IMR-90 (cell line): ENCODE data around the gene SERPINA4. TPM values are rescaled to one million over a fixed set of nuclear protein-coding genes. Genes with fewer than 3 reads are reported as not detected.

Experiments used
- ATAC-seq: fragments of 200-7000 bp; cut with Tn5 transposase; 2 replicates; pipeline ENCODE4 v1.9.1; 2020; ENCODE audit warnings: low read depth, mild to moderate bottlenecking, moderate library complexity
- BruUV-seq: library from RNA; stranded (reverse); fragments of 400-500 nt; replicated peaks from 2 replicates; lab custom pipeline; 2021; lab: Mats Ljungman, UMichigan
- CTCF ChIA-PET: fragments of 300-600 bp; formaldehyde crosslinking; extraction: SDS; loops from one replicate; lab custom pipeline; 2021; ENCODE audit warnings: antibody characterized with exemption; lab: Yijun Ruan, JAX
- POLR2A ChIA-PET: fragments of 300-600 bp; sonication (Branson Sonifier 250); formaldehyde crosslinking; loops from one replicate; lab custom pipeline; 2022; ENCODE audit warnings: antibody characterized with exemption; ENCODE audit not compliant: unreplicated experiment; lab: Charles Lee
- DNase-seq: peaks from one replicate; pipeline ENCODE4 v3.0.0; 2013
- H2AFZ ChIP-seq: replicated peaks from 2 replicates; pipeline ENCODE3; 2013; ENCODE audit warnings: low read length, mild to moderate bottlenecking; ENCODE audit not compliant: poor library complexity
- H2AK5ac ChIP-seq: 2 replicates; pipeline ENCODE4 v1.6.1; 2013; ENCODE audit warnings: low read depth, low read length, inconsistent platforms
- H2AK9ac ChIP-seq: replicated peaks from 2 replicates; pipeline ENCODE3; 2013; ENCODE audit warnings: mild to moderate bottlenecking, low read depth, low read length, moderate library complexity; ENCODE audit not compliant: poor library complexity
- H2BK120ac ChIP-seq: 2 replicates; pipeline ENCODE4 v1.6.1; 2013; ENCODE audit warnings: low read depth, low read length, inconsistent platforms
- H2BK15ac ChIP-seq: 3 replicates; pipeline ENCODE4 v1.6.1; 2013; ENCODE audit warnings: low read depth, low read length, inconsistent platforms
- H2BK20ac ChIP-seq: 2 replicates; pipeline ENCODE4 v1.6.1; 2013; ENCODE audit warnings: low read depth, mild to moderate bottlenecking, inconsistent platforms, low read length, moderate library complexity
- H2BK5ac ChIP-seq: 2 replicates; pipeline ENCODE4 v1.6.1; 2013; ENCODE audit warnings: mild to moderate bottlenecking, low read depth, low read length, inconsistent platforms; ENCODE audit not compliant: poor library complexity, severe bottlenecking
- H3K14ac ChIP-seq: replicated peaks from 2 replicates; pipeline ENCODE4 v1.6.1; 2013; ENCODE audit warnings: low read depth, low read length, inconsistent platforms
- H3K18ac ChIP-seq: 2 replicates; pipeline ENCODE4 v1.6.1; 2013; ENCODE audit warnings: low read depth, low read length, control low read depth
- H3K23ac ChIP-seq: 2 replicates; pipeline ENCODE4 v1.6.1; 2013; ENCODE audit warnings: low read depth, low read length, inconsistent platforms
- H3K27ac ChIP-seq: 2 replicates; pipeline ENCODE4 v1.5.1; 2013; ENCODE audit warnings: mild to moderate bottlenecking, control low read depth, low read length; ENCODE audit not compliant: insufficient read depth
- H3K27me3 ChIP-seq: 2 replicates; pipeline ENCODE4 v1.6.1; 2013; ENCODE audit warnings: low read length; ENCODE audit not compliant: control insufficient read depth, insufficient read depth
- H3K36me3 ChIP-seq: 2 replicates; pipeline ENCODE4 v1.6.1; 2013; ENCODE audit warnings: low read length, mixed read lengths; ENCODE audit not compliant: control insufficient read depth, insufficient read depth
- H3K4ac ChIP-seq: 2 replicates; pipeline ENCODE4 v1.6.1; 2013; ENCODE audit warnings: low read depth, low read length, inconsistent platforms
- H3K4me1 ChIP-seq: 2 replicates; pipeline ENCODE4 v1.6.1; 2013; ENCODE audit warnings: low read length, mixed read lengths; ENCODE audit not compliant: control insufficient read depth, insufficient read depth
- H3K4me2 ChIP-seq: 2 replicates; pipeline ENCODE4 v1.6.1; 2013; ENCODE audit warnings: low read depth, mild to moderate bottlenecking, control low read depth, low read length, moderate library complexity
- H3K4me3 ChIP-seq: 2 replicates; pipeline ENCODE4 v1.5.1; 2013; ENCODE audit warnings: low read depth, mild to moderate bottlenecking, control low read depth, low read length, moderate library complexity; ENCODE audit not compliant: insufficient read depth
- H3K56ac ChIP-seq: 2 replicates; pipeline ENCODE4 v1.6.1; 2013; ENCODE audit warnings: low read length, inconsistent platforms; ENCODE audit not compliant: insufficient read depth; ENCODE audit errors: extremely low read depth
- H3K79me1 ChIP-seq, 2 experiments: 2 replicates each; pipeline ENCODE4 v1.6.1; 2013; ENCODE audit warnings: low read length in 2 of 2, inconsistent platforms in 1 of 2, low read depth in 1 of 2
- H3K9ac ChIP-seq: 2 replicates; pipeline ENCODE4 v1.6.1; 2013; ENCODE audit warnings: low read depth, low read length, control low read depth
- H3K9me1 ChIP-seq: 2 replicates; pipeline ENCODE4 v1.6.1; 2013; ENCODE audit warnings: low read length, inconsistent platforms; ENCODE audit not compliant: insufficient read depth
- H3K9me3 ChIP-seq: 2 replicates; pipeline ENCODE4 v1.6.1; 2013; ENCODE audit warnings: low read length; ENCODE audit not compliant: control insufficient read depth, insufficient read depth
- H4K20me1 ChIP-seq: 2 replicates; pipeline ENCODE4 v1.6.1; 2013; ENCODE audit warnings: low read length, inconsistent platforms; ENCODE audit not compliant: insufficient read depth
- H4K5ac ChIP-seq: 2 replicates; pipeline ENCODE4 v1.6.1; 2013; ENCODE audit warnings: mild to moderate bottlenecking, low read depth, low read length, control low read depth
- H4K8ac ChIP-seq, 2 experiments: 2 replicates each; pipeline ENCODE4 v1.6.1; 2013; ENCODE audit warnings: low read depth in 2 of 2, low read length in 2 of 2, control low read depth in 1 of 2, inconsistent platforms in 1 of 2
- H4K91ac ChIP-seq: 2 replicates; pipeline ENCODE4 v1.6.1; 2013; ENCODE audit warnings: low read depth, low read length, inconsistent platforms; ENCODE audit not compliant: insufficient read depth
- BHLHE40 ChIP-seq: fragments of 150-350 bp; IDR thresholded peaks from 2 replicates; pipeline ENCODE4 v1.6.1; 2016; ENCODE audit warnings: mild to moderate bottlenecking, low read depth, low read length
- CEBPB ChIP-seq: IDR thresholded peaks from 2 replicates; pipeline ENCODE4 v1.6.1; 2012; ENCODE audit warnings: low read depth, low read length, improper control_type of control experiment
- CHD1 ChIP-seq: IDR thresholded peaks from 2 replicates; pipeline ENCODE4 v1.6.1; 2012; ENCODE audit warnings: low read depth, low read length, improper control_type of control experiment
- CTCF ChIP-seq: conservative IDR thresholded peaks from 2 replicates; pipeline ENCODE4 v1.5.1; 2012; ENCODE audit warnings: mild to moderate bottlenecking, low read depth, low read length, improper control_type of control experiment
- FOS ChIP-seq: fragments of 150-350 bp; IDR thresholded peaks from 2 replicates; pipeline ENCODE4 v1.6.1; 2016; ENCODE audit warnings: low read depth, low read length
- MAFK ChIP-seq: IDR thresholded peaks from 2 replicates; pipeline ENCODE4 v1.6.1; 2012; ENCODE audit warnings: low read depth, low read length, improper control_type of control experiment
- MAZ ChIP-seq: IDR thresholded peaks from 2 replicates; pipeline ENCODE4 v1.6.1; 2012; ENCODE audit warnings: low read depth, mild to moderate bottlenecking, low read length, improper control_type of control experiment, moderate library complexity, borderline replicate concordance
- MXI1 ChIP-seq: IDR thresholded peaks from 2 replicates; pipeline ENCODE4 v1.6.1; 2012; ENCODE audit warnings: low read depth, mild to moderate bottlenecking, low read length, moderate library complexity, borderline replicate concordance
- NFE2L2 ChIP-seq: fragments of 150-350 bp; IDR thresholded peaks from 2 replicates; pipeline ENCODE4 v1.6.1; 2016; ENCODE audit warnings: low read depth, mild to moderate bottlenecking, low read length
- POLR2A ChIP-seq: IDR thresholded peaks from 2 replicates; pipeline ENCODE4 v1.6.1; 2012; ENCODE audit warnings: mild to moderate bottlenecking, low read depth, low read length
- RAD21 ChIP-seq: IDR thresholded peaks from 2 replicates; pipeline ENCODE4 v1.6.1; 2012; ENCODE audit warnings: low read length, improper control_type of control experiment
- RCOR1 ChIP-seq: IDR thresholded peaks from 2 replicates; pipeline ENCODE4 v1.6.1; 2012; ENCODE audit warnings: mild to moderate bottlenecking, low read length, improper control_type of control experiment; ENCODE audit not compliant: insufficient replicate concordance
- RFX5 ChIP-seq: IDR thresholded peaks from 2 replicates; pipeline ENCODE4 v1.8.0; 2012; ENCODE audit warnings: low read depth, mild to moderate bottlenecking, low read length, moderate library complexity
- SMC3 ChIP-seq: fragments of 150-350 bp; IDR thresholded peaks from 2 replicates; pipeline ENCODE4 v1.6.1; 2016; ENCODE audit warnings: low read depth, mild to moderate bottlenecking, antibody characterized with exemption, low read length, moderate library complexity
- USF2 ChIP-seq: fragments of 150-350 bp; IDR thresholded peaks from 2 replicates; pipeline ENCODE4 v1.6.1; 2017; ENCODE audit warnings: mild to moderate bottlenecking, antibody characterized with exemption, low read length, low read depth
- WGBS, 2 experiments: methylation state at CpG; one replicate each; pipeline versions ENCODE4 v1.1.5 to v1.1.7; 2013; ENCODE audit warnings: missing lambda C conversion rate in 2 of 2; ENCODE audit not compliant: insufficient read length in 1 of 2; ENCODE audit errors: extremely low coverage in 2 of 2; 5-methylcytosine and 5-hydroxymethylcytosine counted together
- dilution Hi-C: fragments of 300-500 bp; cut with HindIII; formaldehyde crosslinking; loops from one replicate; pipeline ENCODE4 v1.14.3; 2018; ENCODE audit warnings: low sequenced_read_pairs; ENCODE audit not compliant: unreplicated experiment
- in situ Hi-C: fragments of 300-500 bp; cut with MboI; formaldehyde crosslinking; loops from 3 replicates; pipeline ENCODE4 v1.14.3; 2019; ENCODE audit warnings: low sequenced_read_pairs, inconsistent platforms, mixed read lengths
- intact Hi-C: fragments of 100-400 bp; cut with micrococcal nuclease; formaldehyde crosslinking; loops from 2 replicates; pipeline ENCODE4 v1.10.0; 2022
- polyA plus RNA-seq, 3 experiments: library from polyadenylated mRNA; depleted of rRNA; stranded (reverse); fragments of >200 nt; gene quantifications; 2 replicates each; pipeline ENCODE4 v1.2.3, GENCODE V29; 2012; ENCODE audit warnings: low replicate concordance in 1 of 3
- total RNA-seq: library from RNA; depleted of rRNA; stranded (reverse); fragments of >200 nt; gene quantifications from 2 replicates; pipeline ENCODE4 v1.2.3, GENCODE V29; 2012

SERPINA4 gene
- total and polyA plus RNA-seq, 2 of the 4 experiments (the other 2 are of a cell fraction), result not detected

- no peaks in the 10 kb centered on the region for H4K20me1 ChIP-seq
- intact Hi-C loops, result no loop called here
- no peak overlapping the region for H3K4me2 ChIP-seq
- no peak overlapping the region for H3K4ac ChIP-seq
- H3K14ac ChIP-seq, result no peak overlapping the region
- no peak overlapping the region for H2BK15ac ChIP-seq
- H4K91ac ChIP-seq, result no peak overlapping the region
- H3K4me1 ChIP-seq, result no peaks in the 10 kb centered on the region
- in situ Hi-C loops, result no loop called here
- no TSS peak for BruUV-seq
- no peak overlapping the region for H3K18ac ChIP-seq
- DNase-seq, result no peak
- H3K79me1 ChIP-seq, result no peaks in the 10 kb centered on the region
- H4K8ac ChIP-seq, result no peak overlapping the region
- H2BK20ac ChIP-seq, result no peak overlapping the region
- TF ChIP-seq USF2 (no peak), CTCF (no peak), SMC3 (no peak), MAZ (no peak), CHD1 (no peak), NFE2L2 (no peak), MAFK (no peak), RCOR1 (no peak), POLR2A (no peak), RFX5 (no peak), RAD21 (no peak), FOS (no peak), CEBPB (no peak), BHLHE40 (no peak), MXI1 (no peak)
- no peak overlapping the region for H2BK5ac ChIP-seq
- no peak overlapping the region for H2BK120ac ChIP-seq
- H3K27me3 ChIP-seq, result no peaks in the 10 kb centered on the region
- H2AK9ac ChIP-seq, result no peak overlapping the region
- H3K56ac ChIP-seq, result no peak overlapping the region
- H3K9me1 ChIP-seq, result no peaks in the 10 kb centered on the region
- no peak for ATAC-seq
- H3K9me3 ChIP-seq, result no peaks in the 10 kb centered on the region
- H2AK5ac ChIP-seq, result no peak overlapping the region
- no peak overlapping the region for H4K5ac ChIP-seq
- no CpG with 5 or more reads among the region's 3 CpGs for WGBS, 2 experiments
- ChIA-PET POLR2A (no interaction called here), CTCF (no interaction called here)
- no peaks in the 10 kb centered on the region for H3K36me3 ChIP-seq
- dilution Hi-C loops, result no loop called here
- no peak overlapping the region for H2AFZ ChIP-seq
- H3K9ac ChIP-seq, result no peak overlapping the region
- H3K27ac ChIP-seq, result no peak overlapping the region
- no peak overlapping the region for H3K4me3 ChIP-seq
- H3K23ac ChIP-seq, result no peak overlapping the region
Observed at GRCh38 chr14:94535506-94535905, 25.7 kb upstream of the SERPINA4 start.
